Smooth muscle cell (in vitro differentiated cells): ENCODE results near the gene CPTP. TPM values are rescaled to one million over a fixed set of nuclear protein-coding genes. Genes with fewer than 3 reads are reported as not detected.

ENCODE experiments used
- DNase-seq: peaks from one replicate; lab custom pipeline; 2025; ENCODE audit not compliant: unreplicated experiment; lab: John Stamatoyannopoulos, UW
- H2AFZ ChIP-seq: fragments of 200-600 bp; sonication (generic); 2 replicates; pipeline ENCODE4 v1.6.0; 2016; ENCODE audit warnings: antibody characterized with exemption, low read depth, mild to moderate bottlenecking
- H3F3A ChIP-seq: fragments of 200-600 bp; sonication (generic); 2 replicates; pipeline ENCODE4 v1.6.0; 2017; ENCODE audit warnings: antibody characterized with exemption, low read depth
- H3K27ac ChIP-seq: fragments of 200-600 bp; sonication (generic); 2 replicates; pipeline ENCODE4 v1.5.1; 2016; ENCODE audit warnings: low read depth, mild to moderate bottlenecking
- H3K27me3 ChIP-seq: fragments of 200-600 bp; sonication (generic); 2 replicates; pipeline ENCODE4 v1.6.1; 2016; ENCODE audit warnings: low read depth, mild to moderate bottlenecking
- H3K36me3 ChIP-seq: fragments of 200-600 bp; sonication (generic); 2 replicates; pipeline ENCODE4 v1.5.1; 2016; ENCODE audit warnings: low read depth
- H3K4me1 ChIP-seq: fragments of 200-600 bp; sonication (generic); 2 replicates; pipeline ENCODE4 v1.5.1; 2016; ENCODE audit warnings: low read depth
- H3K4me2 ChIP-seq: fragments of 200-600 bp; sonication (generic); 2 replicates; pipeline ENCODE4 v1.6.0; 2016; ENCODE audit warnings: mild to moderate bottlenecking
- H3K4me3 ChIP-seq: fragments of 200-600 bp; sonication (generic); 2 replicates; pipeline ENCODE4 v1.5.1; 2016; ENCODE audit warnings: mild to moderate bottlenecking
- H3K79me2 ChIP-seq: fragments of 200-600 bp; sonication (generic); 2 replicates; pipeline ENCODE4 v1.6.0; 2016; ENCODE audit warnings: low read depth, mild to moderate bottlenecking
- H3K9ac ChIP-seq: fragments of 200-600 bp; sonication (generic); 2 replicates; pipeline ENCODE4 v1.6.0; 2016; ENCODE audit warnings: low read depth
- H3K9me3 ChIP-seq: fragments of 200-600 bp; sonication (generic); replicated peaks from 2 replicates; pipeline ENCODE4 v1.5.1; 2016; ENCODE audit warnings: low read depth
- H4K20me1 ChIP-seq: fragments of 200-600 bp; sonication (generic); 2 replicates; pipeline ENCODE4 v1.6.0; 2016; ENCODE audit warnings: low read depth
- WGBS: methylation state at CpG from one replicate; pipeline ENCODE4 v1.1.7; 2016; ENCODE audit warnings: low lambda C conversion rate; 5-methylcytosine and 5-hydroxymethylcytosine counted together
- polyA plus RNA-seq: library from polyadenylated mRNA; unstranded; fragments of >200 nt; fragmentation: Nextera tagmentation; extraction: Ambion mirVana; gene quantifications from 2 replicates; pipeline ENCODE4 v1.2.1, GENCODE V29; 2016
- total RNA-seq: library from RNA; depleted of rRNA; stranded (reverse); fragments of >200 nt; gene quantifications from 2 replicates; pipeline ENCODE4 v1.2.3, GENCODE V29; 2014
- TF ChIP-seq, protein P1 (sequence below): fragments of 200-600 bp; sonication (generic); IDR thresholded peaks from 2 replicates; pipeline ENCODE4 v1.5.1; 2017; ENCODE audit warnings: borderline replicate concordance, mild to moderate bottlenecking, antibody characterized with exemption; ENCODE audit not compliant: insufficient read depth, poor library complexity, severe bottlenecking

Gene CPTP
- total and polyA plus RNA-seq, 2 experiments from 2014 or later = 16.2 to 34.3 TPM

DNA sequence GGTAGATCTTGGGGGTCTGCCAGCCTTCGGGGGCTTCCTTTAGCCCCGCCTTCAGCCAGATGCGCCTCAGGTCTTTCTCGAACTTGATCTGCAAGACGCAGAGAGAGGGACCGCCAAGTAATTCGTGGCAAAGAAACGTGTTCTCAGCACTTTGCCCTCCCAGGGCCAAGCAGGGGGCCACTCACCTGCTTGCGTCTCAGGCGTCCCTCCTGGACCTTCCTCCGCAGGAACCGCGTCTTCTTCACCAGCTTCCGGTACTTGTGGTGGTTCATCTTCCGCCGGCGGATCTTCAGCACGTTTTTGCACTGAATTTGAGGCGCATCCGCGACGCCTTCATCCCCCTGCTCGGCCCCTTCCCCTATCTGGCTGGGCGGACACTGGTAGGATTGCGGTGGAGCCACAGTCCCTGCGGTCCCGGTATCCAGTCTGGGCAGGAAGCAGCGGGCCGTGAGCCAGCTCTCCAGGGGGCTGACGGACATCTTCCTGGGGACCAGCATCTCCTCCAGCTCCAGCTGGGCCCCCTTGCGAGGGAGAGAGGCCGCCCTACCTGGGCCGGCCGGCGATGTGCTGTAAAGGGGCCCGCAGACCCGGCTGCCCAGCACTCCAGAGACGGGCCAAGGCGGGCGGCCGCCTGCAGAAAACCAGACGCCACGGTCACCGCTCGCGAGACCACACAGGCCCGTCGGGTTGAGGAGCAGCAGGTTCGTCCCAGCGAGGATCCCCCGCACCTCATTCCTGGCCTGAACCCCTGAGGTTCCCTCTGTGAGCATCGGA, 49.4 kb downstream of the CPTP start:
- no peak for DNase-seq
- Histone ChIP-seq H2AFZ (no peak overlapping the region), H3K27me3 (no peaks in the 10 kb centered on the region), H3K4me3 (peak overlapping the region; percentile 90), H3K27ac (peak overlapping the region; percentile 83), H3K4me2 (peak overlapping the region; percentile 94), H3F3A (peaks cover 13% of the 10 kb centered on the region), H3K9ac (peak overlapping the region; percentile 98), H3K36me3 (no peaks in the 10 kb centered on the region), H3K79me2 (peaks cover 29% of the 10 kb centered on the region), H4K20me1 (no peaks in the 10 kb centered on the region), H3K9me3 (no peaks in the 10 kb centered on the region), H3K4me1 (peaks cover 12% of the 10 kb centered on the region)
- TF ChIP-seq, protein P1, sequence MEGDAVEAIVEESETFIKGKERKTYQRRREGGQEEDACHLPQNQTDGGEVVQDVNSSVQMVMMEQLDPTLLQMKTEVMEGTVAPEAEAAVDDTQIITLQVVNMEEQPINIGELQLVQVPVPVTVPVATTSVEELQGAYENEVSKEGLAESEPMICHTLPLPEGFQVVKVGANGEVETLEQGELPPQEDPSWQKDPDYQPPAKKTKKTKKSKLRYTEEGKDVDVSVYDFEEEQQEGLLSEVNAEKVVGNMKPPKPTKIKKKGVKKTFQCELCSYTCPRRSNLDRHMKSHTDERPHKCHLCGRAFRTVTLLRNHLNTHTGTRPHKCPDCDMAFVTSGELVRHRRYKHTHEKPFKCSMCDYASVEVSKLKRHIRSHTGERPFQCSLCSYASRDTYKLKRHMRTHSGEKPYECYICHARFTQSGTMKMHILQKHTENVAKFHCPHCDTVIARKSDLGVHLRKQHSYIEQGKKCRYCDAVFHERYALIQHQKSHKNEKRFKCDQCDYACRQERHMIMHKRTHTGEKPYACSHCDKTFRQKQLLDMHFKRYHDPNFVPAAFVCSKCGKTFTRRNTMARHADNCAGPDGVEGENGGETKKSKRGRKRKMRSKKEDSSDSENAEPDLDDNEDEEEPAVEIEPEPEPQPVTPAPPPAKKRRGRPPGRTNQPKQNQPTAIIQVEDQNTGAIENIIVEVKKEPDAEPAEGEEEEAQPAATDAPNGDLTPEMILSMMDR = no peak
- 61% methylated on average over 52 of the region's 52 CpGs for WGBS

- Histone ChIP-seq H4K20me1 (no peaks in the 10 kb centered on the region), H3F3A (peaks cover 13% of the 10 kb centered on the region), H3K4me2 (peak overlapping the region; percentile 94), H3K27ac (peak overlapping the region; percentile 83), H2AFZ (no peak overlapping the region), H3K9ac (peak overlapping the region; percentile 98), H3K4me1 (peaks cover 12% of the 10 kb centered on the region), H3K9me3 (no peaks in the 10 kb centered on the region), H3K36me3 (no peaks in the 10 kb centered on the region), H3K79me2 (peaks cover 29% of the 10 kb centered on the region), H3K27me3 (no peaks in the 10 kb centered on the region), H3K4me3 (peak overlapping the region; percentile 90)
- TF ChIP-seq, protein P1 = no peak
- DNase-seq = no peak
- 7% methylated on average over 12 of the region's 24 CpGs for WGBS
These were observed 50.0 kb downstream of the CPTP start for GRCh38 chr1:1374589-1374928.

GRCh38 chr1:1374929-1375662, 50.5 kb downstream of the CPTP start, which contains the start of gene AURKAIP1:
TSS of gene AURKAIP1 (minus strand) at chr1:1375207. CDS start at chr1:1374756, 451 bp downstream.
- Histone ChIP-seq H3K4me3 (peak within 1 kb of the TSS; percentile 90), H2AFZ (peak within 1 kb of the TSS; percentile 51)
- WGBS = under 1% methylated on average over 78 of the region's 85 CpGs

More at GRCh38 chr1:1374929-1375662, 50.5 kb downstream of the CPTP start, which contains the start of gene AURKAIP1:
- Histone ChIP-seq H3K4me2 (peak within 1 kb of the TSS; percentile 94), H3F3A (peaks cover 13% of the 10 kb centered on the region), H4K20me1 (no peaks in the 10 kb centered on the region), H3K27ac (peak within 1 kb of the TSS; percentile 94), H3K4me1 (peaks cover 12% of the 10 kb centered on the region), H3K9ac (peak within 1 kb of the TSS; percentile 98), H3K27me3 (no peaks in the 10 kb centered on the region), H3K9me3 (no peaks in the 10 kb centered on the region), H3K79me2 (peaks cover 29% of the 10 kb centered on the region), H3K36me3 (no peaks in the 10 kb centered on the region)
- DNase-seq = peak; percentile 91
- TF ChIP-seq, protein P1 = peak; percentile 20
